Activated naive CD8-positive, alpha-beta T cell treated with anti-CD3 and anti-CD28 coated beads, Interleukin-2, amount 10 ng/mL, durations not matched to agents 7 days and 5 days (primary cell): ENCODE data around the gene SPATS2. TPM values are rescaled to one million over a fixed set of nuclear protein-coding genes. Genes with fewer than 3 reads are reported as not detected.

Experiments used
- ATAC-seq: fragments of 150-1000 bp; cut with Tn5 transposase; one replicate; pipeline ENCODE4 v1.10.0; 2021; ENCODE audit warnings: low read depth, moderate library complexity
- POLR2A ChIA-PET: fragments of 350-600 bp; sonication (Branson Sonifier 250); formaldehyde crosslinking; loops from one replicate; lab custom pipeline; 2021; ENCODE audit warnings: antibody characterized with exemption; lab: Charles Lee
- DNase-seq: peaks from one replicate; pipeline ENCODE4 v3.0.0; 2021
- H3K27ac Mint-ChIP-seq: one replicate; pipeline ENCODE4 v1.8.0; 2022; ENCODE audit warnings: mild to moderate bottlenecking, mixed read lengths
- H3K27me3 Mint-ChIP-seq: one replicate; pipeline ENCODE4 v1.8.0; 2022; ENCODE audit warnings: mild to moderate bottlenecking, moderate library complexity, mixed read lengths
- H3K36me3 Mint-ChIP-seq: one replicate; pipeline ENCODE4 v1.8.0; 2021; ENCODE audit warnings: mild to moderate bottlenecking, mixed read lengths
- H3K4me1 Mint-ChIP-seq: one replicate; pipeline ENCODE4 v1.8.0; 2021; ENCODE audit warnings: mixed read lengths
- H3K4me3 Mint-ChIP-seq: one replicate; pipeline ENCODE4 v1.8.0; 2022; ENCODE audit warnings: mild to moderate bottlenecking, moderate library complexity, mixed read lengths
- H3K9me3 Mint-ChIP-seq: one replicate; pipeline ENCODE4 v1.8.0; 2021; ENCODE audit warnings: mixed read lengths
- total RNA-seq, 2 experiments: library from RNA; stranded (reverse); gene quantifications; one replicate each; pipeline ENCODE4 v1.2.3, GENCODE V29; 2021

SPATS2 gene
- total RNA-seq, 2 experiments from 2014 or later, result 12.1 to 13.3 TPM

- H3K4me3 Mint-ChIP-seq, result no peak overlapping the region
- no peaks in the 10 kb centered on the region for H3K27me3 Mint-ChIP-seq
- POLR2A ChIA-PET, result interaction anchor here (1.1 kb wide), 1 partner anchor 19 kb away, joined by 3 read pairs; no protein-coding TSS in a partner anchor
- H3K4me1 Mint-ChIP-seq, result peaks cover 52% of the 10 kb centered on the region
- ATAC-seq (no peak), DNase-seq (no peak)
- no peak overlapping the region for H3K27ac Mint-ChIP-seq
- no peaks in the 10 kb centered on the region for H3K9me3 Mint-ChIP-seq
- peaks cover 25% of the 10 kb centered on the region for H3K36me3 Mint-ChIP-seq
Measured at GRCh38 chr12:49562233-49562632, 195.0 kb downstream of the SPATS2 start.

- no peaks in the 10 kb centered on the region for H3K9me3 Mint-ChIP-seq
- DNase-seq (no peak), ATAC-seq (no peak)
- H3K27ac Mint-ChIP-seq, result no peak overlapping the region
- POLR2A ChIA-PET, result no interaction called here
- no peak overlapping the region for H3K4me3 Mint-ChIP-seq
- no peaks in the 10 kb centered on the region for H3K27me3 Mint-ChIP-seq
- H3K36me3 Mint-ChIP-seq, result peaks cover 25% of the 10 kb centered on the region
- H3K4me1 Mint-ChIP-seq, result peaks cover 52% of the 10 kb centered on the region
Measured at GRCh38 chr12:49562831-49563230, 195.6 kb downstream of the SPATS2 start.

DNA sequence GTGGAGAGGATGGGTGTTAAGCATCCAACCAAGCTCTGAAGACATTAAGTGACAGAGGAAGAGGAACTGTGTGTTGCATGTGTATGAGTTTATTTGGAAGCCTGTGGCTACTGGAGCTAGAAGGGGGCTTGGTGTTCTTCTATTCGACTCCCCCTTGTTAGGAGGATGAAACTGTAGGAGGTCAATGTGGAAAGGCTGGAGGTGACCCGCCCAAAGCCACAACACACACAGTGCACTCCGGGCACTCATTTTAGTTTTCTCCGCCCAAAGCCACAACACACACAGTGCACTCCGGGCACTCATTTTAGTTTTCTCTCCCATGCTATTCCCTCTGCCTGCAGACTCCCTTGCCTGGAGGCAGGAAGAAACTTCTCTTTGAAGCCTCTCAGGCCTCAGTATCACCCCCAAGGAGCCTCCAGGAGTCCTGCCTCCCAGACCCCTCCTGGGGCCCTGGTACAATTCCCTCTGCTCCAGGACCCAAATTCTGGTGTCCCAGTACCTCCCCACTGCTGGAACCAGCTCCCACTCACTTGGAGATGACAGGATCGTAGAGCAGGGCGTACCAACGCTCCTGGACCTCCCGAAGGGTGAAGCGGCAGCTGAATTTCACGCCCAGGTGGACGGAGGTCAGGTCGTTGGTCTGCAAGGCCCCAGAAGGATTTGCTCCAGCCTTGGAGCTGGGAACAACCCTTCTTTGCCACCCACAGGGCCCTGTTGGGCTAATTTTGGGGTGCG, 196.9 kb downstream of the SPATS2 start:
- DNase-seq (no peak), ATAC-seq (no peak)
- H3K27ac Mint-ChIP-seq, result peak overlapping the region; percentile 50
- H3K9me3 Mint-ChIP-seq, result no peaks in the 10 kb centered on the region
- peaks cover 23% of the 10 kb centered on the region for H3K36me3 Mint-ChIP-seq
- H3K4me1 Mint-ChIP-seq, result peaks cover 59% of the 10 kb centered on the region
- POLR2A ChIA-PET, result interaction anchor here (1.0 to 2.0 kb wide), 5 partner anchors 10 to 433 kb away, joined by 3 to 10 read pairs (median 4); partner anchors contain the start of genes PRPF40B, TMBIM6 and TUBA1B
- H3K4me3 Mint-ChIP-seq, result peak overlapping the region; percentile 63
- H3K27me3 Mint-ChIP-seq, result no peaks in the 10 kb centered on the region

- POLR2A ChIA-PET, result interaction anchor here (0.6 to 2.0 kb wide), 8 partner anchors 11 to 434 kb away, joined by 3 to 10 read pairs (median 4); partner anchors contain the start of genes PRPF40B, SPATS2, TMBIM6 and TUBA1B
- H3K4me1 Mint-ChIP-seq, result peaks cover 59% of the 10 kb centered on the region
- peaks cover 20% of the 10 kb centered on the region for H3K36me3 Mint-ChIP-seq
- no peaks in the 10 kb centered on the region for H3K9me3 Mint-ChIP-seq
- H3K27me3 Mint-ChIP-seq, result no peaks in the 10 kb centered on the region
- ATAC-seq (peak; percentile 37), DNase-seq (peak; percentile 58)
- peak overlapping the region; percentile 80 for H3K27ac Mint-ChIP-seq
- H3K4me3 Mint-ChIP-seq, result peak overlapping the region; percentile 63
Measured at GRCh38 chr12:49564686-49565405, 197.6 kb downstream of the SPATS2 start.

DNA sequence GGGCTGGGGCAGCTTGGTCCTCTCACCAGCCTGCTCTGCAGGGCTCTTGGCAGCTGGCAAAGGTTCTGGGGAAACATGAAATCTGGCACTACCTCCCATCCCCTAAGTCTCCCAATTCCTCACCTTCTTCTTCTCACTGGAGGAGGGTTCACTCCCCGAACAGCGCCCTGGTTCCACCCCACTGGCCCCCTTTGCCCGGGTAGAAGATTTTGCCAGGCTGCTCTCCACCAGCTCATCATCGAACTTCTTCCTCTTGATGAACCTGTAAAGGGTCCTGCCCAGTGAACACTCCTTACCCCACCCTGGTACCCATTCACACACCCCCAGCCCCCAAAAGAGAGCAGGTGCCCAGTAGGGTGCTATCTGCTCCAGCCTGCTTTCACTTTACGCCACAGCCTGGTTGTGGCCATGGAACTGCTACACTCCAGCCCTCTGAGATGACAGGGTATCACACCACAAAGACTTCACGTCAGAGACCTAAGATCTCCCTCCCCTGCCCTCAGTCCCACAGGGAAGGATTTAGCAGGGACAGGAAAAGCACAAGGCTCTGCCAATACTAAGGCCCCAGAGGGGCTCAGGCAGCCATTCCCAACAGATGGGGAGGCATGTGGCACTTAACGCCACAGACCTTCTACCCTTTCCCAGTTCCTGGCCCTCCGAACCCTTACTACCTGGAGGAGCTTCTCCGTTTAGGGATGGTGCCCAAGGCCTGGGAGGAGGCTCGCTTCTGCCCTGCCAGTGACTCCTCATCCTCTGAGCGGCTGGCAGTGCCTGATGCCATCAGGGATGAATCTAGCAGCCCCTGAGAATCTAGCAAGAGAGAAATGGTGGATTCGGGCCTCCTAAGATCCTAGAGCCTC, 198.4 kb downstream of the SPATS2 start:
- no peak for DNase-seq
- peak; percentile 12 for ATAC-seq
- no peaks in the 10 kb centered on the region for H3K27me3 Mint-ChIP-seq
- H3K9me3 Mint-ChIP-seq, result no peaks in the 10 kb centered on the region
- peak overlapping the region; percentile 63 for H3K4me3 Mint-ChIP-seq
- peaks cover 16% of the 10 kb centered on the region for H3K36me3 Mint-ChIP-seq
- H3K4me1 Mint-ChIP-seq, result peaks cover 55% of the 10 kb centered on the region
- POLR2A ChIA-PET, result interaction anchor here (0.6 to 2.0 kb wide), 9 partner anchors 12 to 435 kb away, joined by 3 to 10 read pairs (median 3); partner anchors contain the start of genes PRPF40B, SPATS2, TMBIM6 and TUBA1B
- H3K27ac Mint-ChIP-seq, result peak overlapping the region; percentile 80

GRCh38 chr12:49566361-49566760, 199.1 kb downstream of the SPATS2 start:
- Mint-ChIP-seq H3K27me3 (no peaks in the 10 kb centered on the region), H3K4me3 (no peak overlapping the region), H3K9me3 (no peaks in the 10 kb centered on the region), H3K27ac (no peak overlapping the region), H3K4me1 (peaks cover 51% of the 10 kb centered on the region), H3K36me3 (peaks cover 14% of the 10 kb centered on the region)
- POLR2A ChIA-PET, result interaction anchor here (1.5 to 2.1 kb wide), 4 partner anchors 14 to 200 kb away, joined by 4 to 18 read pairs (median 8); partner anchors contain the start of genes PRPF40B, SPATS2 and TMBIM6
- DNase-seq (no peak), ATAC-seq (no peak)

- POLR2A ChIA-PET, result interaction anchor here (0.6 to 2.1 kb wide), 10 partner anchors 13 to 303 kb away, joined by 3 to 18 read pairs (median 4); partner anchors contain the start of genes KCNH3, PRPF40B, SPATS2 and TMBIM6
- Mint-ChIP-seq H3K27me3 (no peaks in the 10 kb centered on the region), H3K9me3 (no peaks in the 10 kb centered on the region), H3K36me3 (peaks cover 15% of the 10 kb centered on the region), H3K27ac (peak overlapping the region; percentile 99), H3K4me3 (peak overlapping the region; percentile 98), H3K4me1 (peaks cover 47% of the 10 kb centered on the region)
- no peak for DNase-seq
- ATAC-seq, result peak; percentile 23
Measured at GRCh38 chr12:49567302-49567610, 200.0 kb downstream of the SPATS2 start.

DNA sequence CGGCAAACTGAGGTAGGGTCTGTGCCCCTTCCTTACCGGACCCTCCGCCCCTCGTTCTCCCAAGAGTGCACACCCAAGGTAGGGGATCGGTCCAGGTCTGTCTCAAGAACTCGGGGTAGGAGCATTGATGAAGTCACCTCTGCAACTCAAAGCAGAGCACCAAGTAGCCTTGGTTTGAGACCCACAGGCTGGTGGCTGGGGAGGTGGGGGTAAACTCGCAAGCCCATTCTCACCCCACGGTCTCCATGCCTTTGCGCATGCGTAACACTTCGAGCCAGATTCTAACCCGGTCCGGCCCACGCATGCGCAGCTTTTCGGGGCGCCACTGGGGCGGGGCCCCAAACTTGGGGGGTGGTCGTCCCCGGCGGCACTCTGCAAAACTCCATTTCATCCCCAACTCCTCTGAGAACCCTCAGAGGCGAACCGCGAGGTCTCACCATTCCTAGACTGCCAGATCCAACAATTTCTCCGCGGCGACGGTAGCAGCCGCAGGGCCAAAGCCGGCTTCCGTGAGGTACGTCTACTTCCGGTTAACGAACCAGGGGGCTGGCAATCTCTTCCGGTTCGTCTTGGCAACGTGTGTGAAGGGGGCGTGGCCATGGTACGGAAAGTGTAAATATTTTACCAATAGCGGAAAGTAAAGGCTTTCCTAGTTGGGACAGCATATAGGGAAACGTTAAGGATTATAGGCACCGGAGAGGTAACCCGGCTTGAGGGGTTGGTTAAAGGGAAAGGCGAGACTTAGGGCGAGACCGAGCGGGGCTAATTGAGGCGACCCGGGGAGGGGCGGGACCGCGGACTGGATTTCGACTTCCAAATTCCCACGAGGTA, 200.6 kb downstream of the SPATS2 start, which contains the start of gene MCRS1:
TSS of gene MCRS1 (minus strand) at position 532 of the 831 bp plus-strand sequence. CDS start 1,411 bp downstream, outside the sequence.
- POLR2A ChIA-PET, result interaction anchor here (0.6 to 2.1 kb wide), 10 partner anchors 13 to 304 kb away, joined by 3 to 18 read pairs (median 4); partner anchors contain the start of genes KCNH3, PRPF40B, SPATS2 and TMBIM6

GRCh38 chr12:49568442-49569162, 201.3 kb downstream of the SPATS2 start:
- H3K4me1 Mint-ChIP-seq, result peaks cover 45% of the 10 kb centered on the region
- H3K4me3 Mint-ChIP-seq, result peak overlapping the region; percentile 98

More for the DNA sequence above, 200.6 kb downstream of the SPATS2 start, which contains the start of gene MCRS1:
- peak; percentile 72 for ATAC-seq
- Mint-ChIP-seq H3K9me3 (no peaks in the 10 kb centered on the region), H3K27me3 (no peaks in the 10 kb centered on the region), H3K4me3 (peak within 1 kb of the TSS; percentile 98), H3K27ac (peak within 1 kb of the TSS; percentile 99), H3K4me1 (peaks cover 46% of the 10 kb centered on the region), H3K36me3 (peaks cover 10% of the 10 kb centered on the region)
- peak; percentile 91 for DNase-seq

More at GRCh38 chr12:49568442-49569162, 201.3 kb downstream of the SPATS2 start:
- no peaks in the 10 kb centered on the region for H3K9me3 Mint-ChIP-seq
- peak overlapping the region; percentile 99 for H3K27ac Mint-ChIP-seq
- POLR2A ChIA-PET, result interaction anchor here (0.5 to 0.8 kb wide), 3 partner anchors 15 to 54 kb away, joined by 3 to 4 read pairs (median 3); partner anchors contain the start of gene PRPF40B
- ATAC-seq (peak; percentile 13), DNase-seq (no peak)
- no peaks in the 10 kb centered on the region for H3K27me3 Mint-ChIP-seq
- peaks cover 10% of the 10 kb centered on the region for H3K36me3 Mint-ChIP-seq
